Measurements from ENCODE around the gene NTPCR.

Gene NTPCR

GRCh38 chr1:232970508-232970907 is 20.1 kb downstream of the NTPCR start:
- H3K27me3 ChIP-seq (ENCODE audit: insufficient read depth, low read length, poor library complexity) = no peaks in the 10 kb centered on the region
- H3K9ac ChIP-seq (ENCODE audit: low read depth, low read length) = no peak overlapping the region
- H3K79me2 ChIP-seq (ENCODE audit: insufficient read depth, low read length) = peaks cover 9% of the 10 kb centered on the region
- no peak overlapping the region for H2AFZ ChIP-seq (ENCODE audit: low read depth, low read length)
- peaks cover 87% of the 10 kb centered on the region for H3K36me3 ChIP-seq (ENCODE audit: insufficient read depth, low read length)
- TF ChIP-seq CTCF (IDR thresholded peaks at IDR 0.05; ENCODE audit: borderline replicate concordance, extremely low read depth, low read length, poor library complexity, severe bottlenecking) = no peak
- peaks cover 15% of the 10 kb centered on the region for H3K9me3 ChIP-seq (ENCODE audit: insufficient read depth, low read length, severe bottlenecking)
- ATAC-seq (ENCODE audit: insufficient read depth, low read depth) (no peak), DNase-seq (no peak)
- H4K20me1 ChIP-seq (ENCODE audit: insufficient read depth, low read length) = no peaks in the 10 kb centered on the region
- no peak overlapping the region for H3K4me2 ChIP-seq (ENCODE audit: insufficient read depth, low read length)
- H3K4me3 ChIP-seq (ENCODE audit: low read depth in 1 of 2, low read length in 2 of 2) = no peak overlapping the region
- 0 out of 2 replicates have a peak, but pooled peaks cover 3% of the 10 kb centered on the region for H3K4me1 ChIP-seq (ENCODE audit: insufficient read depth, low read length)
- no peak overlapping the region for H3K27ac ChIP-seq (ENCODE audit: low read length)

- Histone ChIP-seq H3K79me2 (ENCODE audit: insufficient read depth, low read length) (no peaks in the 10 kb centered on the region), H2AFZ (ENCODE audit: low read depth, low read length) (no peak overlapping the region), H3K27me3 (ENCODE audit: insufficient read depth, low read length, poor library complexity) (no peaks in the 10 kb centered on the region), H4K20me1 (ENCODE audit: insufficient read depth, low read length) (no peaks in the 10 kb centered on the region), H3K27ac (ENCODE audit: low read length) (no peak overlapping the region), H3K36me3 (ENCODE audit: insufficient read depth, low read length) (peaks cover 95% of the 10 kb centered on the region), H3K4me3 (ENCODE audit: low read depth in 1 of 2, low read length in 2 of 2) (no peak overlapping the region), H3K9ac (ENCODE audit: low read depth, low read length) (no peak overlapping the region), H3K9me3 (ENCODE audit: insufficient read depth, low read length, severe bottlenecking) (peaks cover 15% of the 10 kb centered on the region), H3K4me2 (ENCODE audit: insufficient read depth, low read length) (no peak overlapping the region), H3K4me1 (ENCODE audit: insufficient read depth, low read length) (no peaks in the 10 kb centered on the region)
- no peak for ATAC-seq (ENCODE audit: insufficient read depth, low read depth)
- no peak for TF ChIP-seq EZH2 (IDR thresholded peaks at IDR 0.05; ENCODE audit: borderline replicate concordance, low read depth, low read length, severe bottlenecking)
- TF ChIP-seq CTCF (IDR thresholded peaks at IDR 0.05; ENCODE audit: borderline replicate concordance, extremely low read depth, low read length, poor library complexity, severe bottlenecking) = no peak
- no peak for DNase-seq
Measured at GRCh38 chr1:232973652-232974611, 23.5 kb downstream of the NTPCR start.

- Histone ChIP-seq H3K4me1 (ENCODE audit: insufficient read depth, low read length) (no peaks in the 10 kb centered on the region), H3K4me3 (ENCODE audit: low read depth in 1 of 2, low read length in 2 of 2) (no peak overlapping the region), H3K27me3 (ENCODE audit: insufficient read depth, low read length, poor library complexity) (no peaks in the 10 kb centered on the region), H3K36me3 (ENCODE audit: insufficient read depth, low read length) (peaks cover 94% of the 10 kb centered on the region), H3K9ac (ENCODE audit: low read depth, low read length) (no peak overlapping the region), H2AFZ (ENCODE audit: low read depth, low read length) (no peak overlapping the region), H3K9me3 (ENCODE audit: insufficient read depth, low read length, severe bottlenecking) (peaks cover 15% of the 10 kb centered on the region), H3K27ac (ENCODE audit: low read length) (no peak overlapping the region), H3K4me2 (ENCODE audit: insufficient read depth, low read length) (no peak overlapping the region), H4K20me1 (ENCODE audit: insufficient read depth, low read length) (no peaks in the 10 kb centered on the region), H3K79me2 (ENCODE audit: insufficient read depth, low read length) (no peaks in the 10 kb centered on the region)
- TF ChIP-seq CTCF (IDR thresholded peaks at IDR 0.05; ENCODE audit: borderline replicate concordance, extremely low read depth, low read length, poor library complexity, severe bottlenecking) (no peak), EZH2 (IDR thresholded peaks at IDR 0.05; ENCODE audit: borderline replicate concordance, low read depth, low read length, severe bottlenecking) (no peak)
- ATAC-seq (ENCODE audit: insufficient read depth, low read depth) (no peak), DNase-seq (no peak)
Measured at GRCh38 chr1:232974971-232975370, 24.6 kb downstream of the NTPCR start.

Measured in DND-41 (cell line).